Measurements from ENCODE around the gene SPOP. TPM values are rescaled to one million over a fixed set of nuclear protein-coding genes. Genes with fewer than 3 reads are reported as not detected.

Gene SPOP
- total RNA-seq, 4 donors from 2014 or later: 33.7 to 73.5 (median 50.4) TPM

GRCh38 chr17:49597436-49597835, 80.5 kb downstream of the SPOP start:
- no peak for ATAC-seq (ENCODE audit: low FRiP score)
- no peak for DNase-seq (ENCODE audit: low spot score)
- TF ChIP-seq CTCF (IDR thresholded peaks at IDR 0.05): no peak

GRCh38 chr17:49596613-49597244, 81.2 kb downstream of the SPOP start:
- no peak for DNase-seq (ENCODE audit: low spot score)
- no peak for ATAC-seq (ENCODE audit: low FRiP score)
- TF ChIP-seq CTCF (IDR thresholded peaks at IDR 0.05): no peak

GRCh38 chr17:49595980-49596379, 81.9 kb downstream of the SPOP start:
- no peak for ATAC-seq (ENCODE audit: low FRiP score)
- TF ChIP-seq CTCF (IDR thresholded peaks at IDR 0.05): no peak
- no peak for DNase-seq (ENCODE audit: low spot score)

- ATAC-seq (ENCODE audit: low FRiP score) (no peak), DNase-seq (ENCODE audit: low spot score) (no peak)
- TF ChIP-seq CTCF (IDR thresholded peaks at IDR 0.05): no peak
These were observed 82.6 kb downstream of the SPOP start for GRCh38 chr17:49595328-49595727.

GRCh38 chr17:49592263-49592662, 85.6 kb downstream of the SPOP start:
- DNase-seq (ENCODE audit: low spot score): no peak
- ATAC-seq (ENCODE audit: low FRiP score): no peak
- no peak for TF ChIP-seq CTCF (IDR thresholded peaks at IDR 0.05)

GRCh38 chr17:49590874-49591273, 87.0 kb downstream of the SPOP start:
- DNase-seq (ENCODE audit: low spot score): no peak
- no peak for ATAC-seq (ENCODE audit: low FRiP score)
- no peak for TF ChIP-seq CTCF (IDR thresholded peaks at IDR 0.05)

- TF ChIP-seq CTCF (IDR thresholded peaks at IDR 0.05): no peak
- ATAC-seq (ENCODE audit: low FRiP score) (no peak), DNase-seq (ENCODE audit: low spot score) (no peak)
These were observed 88.3 kb downstream of the SPOP start for GRCh38 chr17:49589577-49589927.

All from omental fat pad (tissue), 4 donors.